Caco-2 (cell line): ENCODE data around the gene NLRC4. TPM values are rescaled to one million over a fixed set of nuclear protein-coding genes. Genes with fewer than 3 reads are reported as not detected.

Experiments
- BruUV-seq: library from RNA; stranded (reverse); fragments of 400-500 nt; replicated peaks from 2 replicates; lab custom pipeline; 2021; lab: Mats Ljungman, UMichigan
- CTCF ChIA-PET: fragments of 300-600 bp; sonication (Branson Sonifier 250); formaldehyde crosslinking; loops from one replicate; lab custom pipeline; 2022; ENCODE audit warnings: antibody characterized with exemption; lab: Charles Lee
- POLR2A ChIA-PET: fragments of 300-600 bp; sonication (Branson Sonifier 250); formaldehyde crosslinking; loops from one replicate; lab custom pipeline; 2022; ENCODE audit warnings: antibody characterized with exemption; lab: Charles Lee
- DNase-seq, 2 experiments: peaks; one replicate each; pipeline versions ENCODE4 v3.0.0 to v3.0.0-alpha.2; 2020 to 2022
- H3K27me3 ChIP-seq: replicated peaks from 2 replicates; pipeline ENCODE4 v1.6.0; 2011; ENCODE audit warnings: low read length; ENCODE audit not compliant: control insufficient read depth, insufficient read depth
- H3K36me3 ChIP-seq: 2 replicates; pipeline ENCODE4 v1.5.1; 2011; ENCODE audit warnings: low read length; ENCODE audit not compliant: control insufficient read depth, insufficient read depth
- H3K4me1 ChIP-seq: fragments of 250-450 bp; sonication (Bioruptor Pico); 2 replicates; pipeline ENCODE4 v1.5.1; 2020; ENCODE audit warnings: mild to moderate bottlenecking
- H3K4me3 ChIP-seq: 2 replicates; pipeline ENCODE4 v1.5.1; 2011; ENCODE audit warnings: low read depth, mild to moderate bottlenecking, control low read depth, low read length
- H3K9me3 ChIP-seq: fragments of 250-450 bp; sonication (Bioruptor Pico); 2 replicates; pipeline ENCODE4 v1.5.1; 2020; ENCODE audit warnings: mild to moderate bottlenecking, moderate library complexity
- H3K27ac Mint-ChIP-seq: one replicate; pipeline ENCODE4 v1.8.0; 2022; ENCODE audit warnings: mixed read lengths; ENCODE audit not compliant: unreplicated experiment
- H3K27me3 Mint-ChIP-seq: one replicate; pipeline ENCODE4 v1.8.0; 2022; ENCODE audit warnings: mixed read lengths; ENCODE audit not compliant: insufficient read depth, unreplicated experiment
- H3K36me3 Mint-ChIP-seq: one replicate; pipeline ENCODE4 v1.8.0; 2022; ENCODE audit warnings: mild to moderate bottlenecking, mixed read lengths; ENCODE audit not compliant: insufficient read depth, unreplicated experiment
- H3K4me1 Mint-ChIP-seq: one replicate; pipeline ENCODE4 v1.8.0; 2022; ENCODE audit warnings: low read depth, mixed read lengths; ENCODE audit not compliant: unreplicated experiment
- H3K4me3 Mint-ChIP-seq: one replicate; pipeline ENCODE4 v1.8.0; 2022; ENCODE audit warnings: mild to moderate bottlenecking, moderate library complexity, mixed read lengths; ENCODE audit not compliant: unreplicated experiment
- H3K9me3 Mint-ChIP-seq: one replicate; pipeline ENCODE4 v1.8.0; 2022; ENCODE audit warnings: mixed read lengths; ENCODE audit not compliant: unreplicated experiment
- intact Hi-C: fragments of 100-400 bp; cut with micrococcal nuclease; formaldehyde crosslinking; loops from one replicate; pipeline ENCODE4 v1.10.0; 2022; ENCODE audit not compliant: unreplicated experiment
- total RNA-seq: library from RNA; stranded (reverse); gene quantifications from 2 replicates; pipeline ENCODE4 v1.2.3, GENCODE V29; 2022
- TF ChIP-seq, protein P1 (sequence below), 2 experiments: fragments of 200-600 bp in 1 of 2; IDR thresholded peaks; 1 replicate in 1 of 2; 2 replicates in 1 of 2; pipeline versions ENCODE4 v1.5.1 to v1.8.0; 2011 to 2022; ENCODE audit warnings: antibody characterized with exemption in 1 of 2, control low read depth in 1 of 2, inconsistent platforms in 1 of 2, low read depth in 1 of 2, low read length in 1 of 2, mild to moderate bottlenecking in 1 of 2, moderate library complexity in 1 of 2; ENCODE audit not compliant: insufficient read depth in 1 of 2, severe bottlenecking in 1 of 2, unreplicated experiment in 1 of 2

Gene NLRC4
- total RNA-seq, 1 experiment from 2014 or later = not detected

DNA sequence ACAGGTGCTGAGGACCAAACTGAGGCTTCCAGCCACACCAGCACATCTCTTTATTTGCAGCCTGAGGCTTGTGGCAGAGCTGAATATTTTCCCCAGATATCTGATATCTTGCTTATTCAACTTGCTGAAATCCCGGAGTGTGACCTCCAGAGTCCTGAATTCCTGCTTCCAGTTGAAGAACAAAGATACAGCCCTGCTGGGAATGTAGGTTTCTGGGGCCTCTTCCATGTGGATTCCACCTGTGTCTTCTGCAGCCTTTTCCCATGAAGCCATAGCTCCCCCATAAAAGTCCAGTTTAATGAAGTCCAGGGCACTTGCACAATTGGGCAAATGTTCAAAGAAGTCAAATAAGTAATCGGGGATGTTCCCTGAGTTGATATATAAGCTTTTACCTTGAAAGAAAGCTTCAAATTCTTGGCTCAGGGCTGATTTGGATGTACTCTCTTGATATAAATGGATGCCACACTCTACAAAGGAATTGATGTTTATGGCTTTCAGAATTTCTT, 14.9 kb downstream of the NLRC4 start:
- Mint-ChIP-seq H3K27ac (no peak overlapping the region), H3K4me1 (peaks cover 8% of the 10 kb centered on the region), H3K27me3 (no peaks in the 10 kb centered on the region), H3K4me3 (no peak overlapping the region), H3K9me3 (no peaks in the 10 kb centered on the region), H3K36me3 (no peaks in the 10 kb centered on the region)
- BruUV-seq = no TSS peak
- TF ChIP-seq, protein P1, sequence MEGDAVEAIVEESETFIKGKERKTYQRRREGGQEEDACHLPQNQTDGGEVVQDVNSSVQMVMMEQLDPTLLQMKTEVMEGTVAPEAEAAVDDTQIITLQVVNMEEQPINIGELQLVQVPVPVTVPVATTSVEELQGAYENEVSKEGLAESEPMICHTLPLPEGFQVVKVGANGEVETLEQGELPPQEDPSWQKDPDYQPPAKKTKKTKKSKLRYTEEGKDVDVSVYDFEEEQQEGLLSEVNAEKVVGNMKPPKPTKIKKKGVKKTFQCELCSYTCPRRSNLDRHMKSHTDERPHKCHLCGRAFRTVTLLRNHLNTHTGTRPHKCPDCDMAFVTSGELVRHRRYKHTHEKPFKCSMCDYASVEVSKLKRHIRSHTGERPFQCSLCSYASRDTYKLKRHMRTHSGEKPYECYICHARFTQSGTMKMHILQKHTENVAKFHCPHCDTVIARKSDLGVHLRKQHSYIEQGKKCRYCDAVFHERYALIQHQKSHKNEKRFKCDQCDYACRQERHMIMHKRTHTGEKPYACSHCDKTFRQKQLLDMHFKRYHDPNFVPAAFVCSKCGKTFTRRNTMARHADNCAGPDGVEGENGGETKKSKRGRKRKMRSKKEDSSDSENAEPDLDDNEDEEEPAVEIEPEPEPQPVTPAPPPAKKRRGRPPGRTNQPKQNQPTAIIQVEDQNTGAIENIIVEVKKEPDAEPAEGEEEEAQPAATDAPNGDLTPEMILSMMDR (IDR thresholded peaks at IDR 0.05; ENCODE audit: insufficient read depth in 1 of 2, low read depth in 1 of 2, low read length in 1 of 2, severe bottlenecking in 1 of 2, unreplicated experiment in 1 of 2) = no peak
- intact Hi-C loops = no loop called here
- H3K36me3 ChIP-seq = no peaks in the 10 kb centered on the region
- CTCF ChIA-PET = interaction anchor here (0.6 to 1.5 kb wide), 2 partner anchors 33 to 84 kb away, joined by 3 to 7 read pairs; partner anchors contain the start of gene SLC30A6
- no peaks in the 10 kb centered on the region for H3K4me1 ChIP-seq
- POLR2A ChIA-PET = no interaction called here
- H3K27me3 ChIP-seq = no peaks in the 10 kb centered on the region
- no peaks in the 10 kb centered on the region for H3K9me3 ChIP-seq
- no peak for DNase-seq
- no peak overlapping the region for H3K4me3 ChIP-seq

GRCh38 chr2:32248299-32248698, 16.4 kb downstream of the NLRC4 start:
- Mint-ChIP-seq H3K36me3 (no peaks in the 10 kb centered on the region), H3K27me3 (no peaks in the 10 kb centered on the region), H3K9me3 (no peaks in the 10 kb centered on the region), H3K4me3 (no peak overlapping the region), H3K4me1 (peaks cover 8% of the 10 kb centered on the region), H3K27ac (no peak overlapping the region)
- ChIA-PET POLR2A (interaction anchor here (0.6 kb wide), 1 partner anchor 258 kb away, joined by 3 read pairs; no protein-coding TSS in a partner anchor), CTCF (no interaction called here)
- intact Hi-C loops = no loop called here
- no TSS peak for BruUV-seq
- Histone ChIP-seq H3K27me3 (no peaks in the 10 kb centered on the region), H3K4me1 (no peaks in the 10 kb centered on the region), H3K9me3 (no peaks in the 10 kb centered on the region), H3K36me3 (no peaks in the 10 kb centered on the region), H3K4me3 (no peak overlapping the region)
- TF ChIP-seq, protein P1 (IDR thresholded peaks at IDR 0.05; ENCODE audit: insufficient read depth in 1 of 2, low read depth in 1 of 2, low read length in 1 of 2, severe bottlenecking in 1 of 2, unreplicated experiment in 1 of 2) = no peak
- no peak for DNase-seq

- no peak for DNase-seq
- CTCF ChIA-PET = no interaction called here
- Mint-ChIP-seq H3K36me3 (no peaks in the 10 kb centered on the region), H3K4me1 (peaks cover 8% of the 10 kb centered on the region), H3K4me3 (no peak overlapping the region), H3K9me3 (no peaks in the 10 kb centered on the region), H3K27ac (no peak overlapping the region), H3K27me3 (no peaks in the 10 kb centered on the region)
- POLR2A ChIA-PET = no interaction called here
- H3K9me3 ChIP-seq = no peaks in the 10 kb centered on the region
- TF ChIP-seq, protein P1 (IDR thresholded peaks at IDR 0.05; ENCODE audit: insufficient read depth in 1 of 2, low read depth in 1 of 2, low read length in 1 of 2, severe bottlenecking in 1 of 2, unreplicated experiment in 1 of 2) = no peak
- H3K36me3 ChIP-seq = no peaks in the 10 kb centered on the region
- intact Hi-C loops = no loop called here
- H3K4me3 ChIP-seq = no peak overlapping the region
- no peaks in the 10 kb centered on the region for H3K27me3 ChIP-seq
- BruUV-seq = no TSS peak
- H3K4me1 ChIP-seq = no peaks in the 10 kb centered on the region
These were observed 17.8 kb downstream of the NLRC4 start for GRCh38 chr2:32246911-32247310.
